ENCODE measurements around the gene SLC35F1.

Gene SLC35F1

GRCh38 chr6:118249680-118250079 is 342.6 kb downstream of the SLC35F1 start:
- DNase-seq (ENCODE audit: low read depth) = no peak
- TF ChIP-seq, protein P1, sequence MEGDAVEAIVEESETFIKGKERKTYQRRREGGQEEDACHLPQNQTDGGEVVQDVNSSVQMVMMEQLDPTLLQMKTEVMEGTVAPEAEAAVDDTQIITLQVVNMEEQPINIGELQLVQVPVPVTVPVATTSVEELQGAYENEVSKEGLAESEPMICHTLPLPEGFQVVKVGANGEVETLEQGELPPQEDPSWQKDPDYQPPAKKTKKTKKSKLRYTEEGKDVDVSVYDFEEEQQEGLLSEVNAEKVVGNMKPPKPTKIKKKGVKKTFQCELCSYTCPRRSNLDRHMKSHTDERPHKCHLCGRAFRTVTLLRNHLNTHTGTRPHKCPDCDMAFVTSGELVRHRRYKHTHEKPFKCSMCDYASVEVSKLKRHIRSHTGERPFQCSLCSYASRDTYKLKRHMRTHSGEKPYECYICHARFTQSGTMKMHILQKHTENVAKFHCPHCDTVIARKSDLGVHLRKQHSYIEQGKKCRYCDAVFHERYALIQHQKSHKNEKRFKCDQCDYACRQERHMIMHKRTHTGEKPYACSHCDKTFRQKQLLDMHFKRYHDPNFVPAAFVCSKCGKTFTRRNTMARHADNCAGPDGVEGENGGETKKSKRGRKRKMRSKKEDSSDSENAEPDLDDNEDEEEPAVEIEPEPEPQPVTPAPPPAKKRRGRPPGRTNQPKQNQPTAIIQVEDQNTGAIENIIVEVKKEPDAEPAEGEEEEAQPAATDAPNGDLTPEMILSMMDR (IDR thresholded peaks at IDR 0.05; ENCODE audit: low read depth, low read length, missing control alignments) = no peak
- H3K4me3 ChIP-seq (ENCODE audit: low read depth, low read length) = no peak overlapping the region

DNA sequence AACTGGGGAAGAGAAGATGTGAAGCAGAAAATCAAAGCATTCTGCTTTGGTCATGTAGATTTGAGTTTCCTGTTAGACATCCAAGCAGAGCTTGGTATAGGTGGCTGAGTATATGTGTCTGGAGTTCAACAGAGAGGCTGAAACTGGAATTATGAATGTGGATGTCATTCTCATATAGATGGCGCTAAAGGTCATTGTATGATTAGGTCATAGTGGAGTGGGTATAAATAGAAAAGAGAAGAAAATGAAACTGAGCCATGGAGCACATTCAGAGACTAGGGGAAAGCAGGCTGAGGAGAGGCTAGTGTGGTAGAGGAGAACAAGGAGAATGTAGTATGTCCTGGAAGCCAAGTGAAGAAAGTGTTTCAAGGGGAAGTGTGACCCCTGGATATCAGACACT is 345.4 kb downstream of the SLC35F1 start:
- DNase-seq (ENCODE audit: low read depth) = no peak
- H3K4me3 ChIP-seq (ENCODE audit: low read depth, low read length) = no peak overlapping the region
- TF ChIP-seq, protein P1 (IDR thresholded peaks at IDR 0.05; ENCODE audit: low read depth, low read length, missing control alignments) = no peak

GRCh38 chr6:118253741-118254140 is 346.7 kb downstream of the SLC35F1 start:
- no peak overlapping the region for H3K4me3 ChIP-seq (ENCODE audit: low read depth, low read length)
- DNase-seq (ENCODE audit: low read depth) = no peak
- TF ChIP-seq, protein P1 (IDR thresholded peaks at IDR 0.05; ENCODE audit: low read depth, low read length, missing control alignments) = no peak

GRCh38 chr6:118260833-118261232 is 353.8 kb downstream of the SLC35F1 start:
- H3K4me3 ChIP-seq (ENCODE audit: low read depth, low read length) = no peak overlapping the region
- DNase-seq (ENCODE audit: low read depth) = no peak
- TF ChIP-seq, protein P1 (IDR thresholded peaks at IDR 0.05; ENCODE audit: low read depth, low read length, missing control alignments) = no peak

DNA sequence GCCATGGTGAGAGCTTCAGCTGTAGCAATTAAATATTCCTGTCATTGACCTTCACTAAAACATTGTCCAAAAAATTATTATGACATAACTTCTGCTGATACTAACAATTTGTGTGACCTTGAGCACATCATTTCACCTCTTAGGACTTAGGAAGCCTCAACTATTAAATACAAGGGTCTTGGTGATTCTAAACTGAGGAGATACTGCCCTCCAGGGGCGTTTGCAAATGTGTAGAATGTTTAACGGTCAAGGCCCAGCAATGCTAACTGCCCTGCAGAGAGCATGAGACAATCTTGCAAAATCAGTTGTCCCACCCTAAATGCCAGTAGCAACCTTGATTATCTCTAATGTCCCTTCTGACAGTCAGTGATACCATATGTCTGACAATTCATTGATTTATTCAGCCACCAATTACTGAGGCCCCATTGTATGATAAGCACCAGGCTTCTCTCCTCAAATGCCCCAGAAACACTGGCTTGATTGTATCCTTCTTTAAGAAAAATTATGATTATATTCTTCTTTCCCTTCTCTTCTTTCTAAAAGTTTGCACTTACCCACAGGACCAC is 356.9 kb downstream of the SLC35F1 start:
- TF ChIP-seq, protein P1 (IDR thresholded peaks at IDR 0.05; ENCODE audit: low read depth, low read length, missing control alignments) = no peak
- H3K4me3 ChIP-seq (ENCODE audit: low read depth, low read length) = no peak overlapping the region
- no peak for DNase-seq (ENCODE audit: low read depth)

- no peak overlapping the region for H3K4me3 ChIP-seq (ENCODE audit: low read depth, low read length)
- TF ChIP-seq, protein P1 (IDR thresholded peaks at IDR 0.05; ENCODE audit: low read depth, low read length, missing control alignments) = no peak
Observed at GRCh38 chr6:118269659-118270058, 362.6 kb downstream of the SLC35F1 start.

GRCh38 chr6:118277631-118278030 is 370.6 kb downstream of the SLC35F1 start:
- no peak for DNase-seq (ENCODE audit: low read depth)
- TF ChIP-seq, protein P1 (IDR thresholded peaks at IDR 0.05; ENCODE audit: low read depth, low read length, missing control alignments) = no peak
- no peak overlapping the region for H3K4me3 ChIP-seq (ENCODE audit: low read depth, low read length)

More at GRCh38 chr6:118269659-118270058, 362.6 kb downstream of the SLC35F1 start:
- no peak for DNase-seq (ENCODE audit: low read depth)
